ENCODE measurements around the gene DNAJA2.

Gene DNAJA2

GRCh38 chr16:46907061-46907774, 66.3 kb downstream of the DNAJA2 start:
- Histone ChIP-seq H3K27ac (ENCODE audit: extremely low read depth, low read depth, low read length) (no peak overlapping the region), H3K36me3 (ENCODE audit: control insufficient read depth in 2 of 2, insufficient read depth in 1 of 2, low read length in 2 of 2) (peaks cover 9 to 53% of the 10 kb centered on the region in 2 experiments; a peak in 2 of 3 replicates), H3K9me3 (ENCODE audit: control insufficient read depth, insufficient read depth, low read depth, low read length) (no peaks in the 10 kb centered on the region), H3K4me1 (ENCODE audit: control insufficient read depth, insufficient read depth, low read length) (no peaks in the 10 kb centered on the region), H3K4me3 (ENCODE audit: low read depth, low read length) (no peak overlapping the region)
- CTCF ChIA-PET = interaction anchor here (0.7 to 4.0 kb wide), 4 partner anchors 9 to 1187 kb away, joined by 3 to 56 read pairs (median 4); no protein-coding TSS in a partner anchor
- POLR2A ChIA-PET = interaction anchor here (1.3 kb wide), 1 partner anchor 22 kb away, joined by 3 read pairs; no protein-coding TSS in a partner anchor
- TF ChIP-seq, protein P1, sequence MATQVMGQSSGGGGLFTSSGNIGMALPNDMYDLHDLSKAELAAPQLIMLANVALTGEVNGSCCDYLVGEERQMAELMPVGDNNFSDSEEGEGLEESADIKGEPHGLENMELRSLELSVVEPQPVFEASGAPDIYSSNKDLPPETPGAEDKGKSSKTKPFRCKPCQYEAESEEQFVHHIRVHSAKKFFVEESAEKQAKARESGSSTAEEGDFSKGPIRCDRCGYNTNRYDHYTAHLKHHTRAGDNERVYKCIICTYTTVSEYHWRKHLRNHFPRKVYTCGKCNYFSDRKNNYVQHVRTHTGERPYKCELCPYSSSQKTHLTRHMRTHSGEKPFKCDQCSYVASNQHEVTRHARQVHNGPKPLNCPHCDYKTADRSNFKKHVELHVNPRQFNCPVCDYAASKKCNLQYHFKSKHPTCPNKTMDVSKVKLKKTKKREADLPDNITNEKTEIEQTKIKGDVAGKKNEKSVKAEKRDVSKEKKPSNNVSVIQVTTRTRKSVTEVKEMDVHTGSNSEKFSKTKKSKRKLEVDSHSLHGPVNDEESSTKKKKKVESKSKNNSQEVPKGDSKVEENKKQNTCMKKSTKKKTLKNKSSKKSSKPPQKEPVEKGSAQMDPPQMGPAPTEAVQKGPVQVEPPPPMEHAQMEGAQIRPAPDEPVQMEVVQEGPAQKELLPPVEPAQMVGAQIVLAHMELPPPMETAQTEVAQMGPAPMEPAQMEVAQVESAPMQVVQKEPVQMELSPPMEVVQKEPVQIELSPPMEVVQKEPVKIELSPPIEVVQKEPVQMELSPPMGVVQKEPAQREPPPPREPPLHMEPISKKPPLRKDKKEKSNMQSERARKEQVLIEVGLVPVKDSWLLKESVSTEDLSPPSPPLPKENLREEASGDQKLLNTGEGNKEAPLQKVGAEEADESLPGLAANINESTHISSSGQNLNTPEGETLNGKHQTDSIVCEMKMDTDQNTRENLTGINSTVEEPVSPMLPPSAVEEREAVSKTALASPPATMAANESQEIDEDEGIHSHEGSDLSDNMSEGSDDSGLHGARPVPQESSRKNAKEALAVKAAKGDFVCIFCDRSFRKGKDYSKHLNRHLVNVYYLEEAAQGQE (tag by site-specific recombination; IDR thresholded peaks at IDR 0.05) = no peak
- no peak for TF ChIP-seq SP3 (tag by site-specific recombination; IDR thresholded peaks at IDR 0.05)
- TF ChIP-seq, protein P2, sequence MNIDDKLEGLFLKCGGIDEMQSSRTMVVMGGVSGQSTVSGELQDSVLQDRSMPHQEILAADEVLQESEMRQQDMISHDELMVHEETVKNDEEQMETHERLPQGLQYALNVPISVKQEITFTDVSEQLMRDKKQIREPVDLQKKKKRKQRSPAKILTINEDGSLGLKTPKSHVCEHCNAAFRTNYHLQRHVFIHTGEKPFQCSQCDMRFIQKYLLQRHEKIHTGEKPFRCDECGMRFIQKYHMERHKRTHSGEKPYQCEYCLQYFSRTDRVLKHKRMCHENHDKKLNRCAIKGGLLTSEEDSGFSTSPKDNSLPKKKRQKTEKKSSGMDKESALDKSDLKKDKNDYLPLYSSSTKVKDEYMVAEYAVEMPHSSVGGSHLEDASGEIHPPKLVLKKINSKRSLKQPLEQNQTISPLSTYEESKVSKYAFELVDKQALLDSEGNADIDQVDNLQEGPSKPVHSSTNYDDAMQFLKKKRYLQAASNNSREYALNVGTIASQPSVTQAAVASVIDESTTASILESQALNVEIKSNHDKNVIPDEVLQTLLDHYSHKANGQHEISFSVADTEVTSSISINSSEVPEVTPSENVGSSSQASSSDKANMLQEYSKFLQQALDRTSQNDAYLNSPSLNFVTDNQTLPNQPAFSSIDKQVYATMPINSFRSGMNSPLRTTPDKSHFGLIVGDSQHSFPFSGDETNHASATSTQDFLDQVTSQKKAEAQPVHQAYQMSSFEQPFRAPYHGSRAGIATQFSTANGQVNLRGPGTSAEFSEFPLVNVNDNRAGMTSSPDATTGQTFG (tag by site-specific recombination; IDR thresholded peaks at IDR 0.05; ENCODE audit: borderline replicate concordance) = no peak
- TF ChIP-seq, protein P3, sequence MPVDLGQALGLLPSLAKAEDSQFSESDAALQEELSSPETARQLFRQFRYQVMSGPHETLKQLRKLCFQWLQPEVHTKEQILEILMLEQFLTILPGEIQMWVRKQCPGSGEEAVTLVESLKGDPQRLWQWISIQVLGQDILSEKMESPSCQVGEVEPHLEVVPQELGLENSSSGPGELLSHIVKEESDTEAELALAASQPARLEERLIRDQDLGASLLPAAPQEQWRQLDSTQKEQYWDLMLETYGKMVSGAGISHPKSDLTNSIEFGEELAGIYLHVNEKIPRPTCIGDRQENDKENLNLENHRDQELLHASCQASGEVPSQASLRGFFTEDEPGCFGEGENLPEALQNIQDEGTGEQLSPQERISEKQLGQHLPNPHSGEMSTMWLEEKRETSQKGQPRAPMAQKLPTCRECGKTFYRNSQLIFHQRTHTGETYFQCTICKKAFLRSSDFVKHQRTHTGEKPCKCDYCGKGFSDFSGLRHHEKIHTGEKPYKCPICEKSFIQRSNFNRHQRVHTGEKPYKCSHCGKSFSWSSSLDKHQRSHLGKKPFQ (tag by site-specific recombination; IDR thresholded peaks at IDR 0.05) = no peak
- no peak for TF ChIP-seq ZNF501 (tag by site-specific recombination; IDR thresholded peaks at IDR 0.05)
- TF ChIP-seq ZNF114 (tag by site-specific recombination; IDR thresholded peaks at IDR 0.05) = no peak
- no peak for TF ChIP-seq KLF9 (tag by site-specific recombination; IDR thresholded peaks at IDR 0.05; ENCODE audit: low read depth)
- no peak for TF ChIP-seq OVOL3 (tag by site-specific recombination; IDR thresholded peaks at IDR 0.05)
- no peak for TF ChIP-seq ZNF560 (tag by site-specific recombination; IDR thresholded peaks at IDR 0.05; ENCODE audit: borderline replicate concordance)
- no peak for TF ChIP-seq OSR2 (tag by site-specific recombination; IDR thresholded peaks at IDR 0.05)
- no peak for TF ChIP-seq ZNF664 (tag by site-specific recombination; IDR thresholded peaks at IDR 0.05)
- no peak for TF ChIP-seq ZNF629 (tag by site-specific recombination; IDR thresholded peaks at IDR 0.05)

DNA sequence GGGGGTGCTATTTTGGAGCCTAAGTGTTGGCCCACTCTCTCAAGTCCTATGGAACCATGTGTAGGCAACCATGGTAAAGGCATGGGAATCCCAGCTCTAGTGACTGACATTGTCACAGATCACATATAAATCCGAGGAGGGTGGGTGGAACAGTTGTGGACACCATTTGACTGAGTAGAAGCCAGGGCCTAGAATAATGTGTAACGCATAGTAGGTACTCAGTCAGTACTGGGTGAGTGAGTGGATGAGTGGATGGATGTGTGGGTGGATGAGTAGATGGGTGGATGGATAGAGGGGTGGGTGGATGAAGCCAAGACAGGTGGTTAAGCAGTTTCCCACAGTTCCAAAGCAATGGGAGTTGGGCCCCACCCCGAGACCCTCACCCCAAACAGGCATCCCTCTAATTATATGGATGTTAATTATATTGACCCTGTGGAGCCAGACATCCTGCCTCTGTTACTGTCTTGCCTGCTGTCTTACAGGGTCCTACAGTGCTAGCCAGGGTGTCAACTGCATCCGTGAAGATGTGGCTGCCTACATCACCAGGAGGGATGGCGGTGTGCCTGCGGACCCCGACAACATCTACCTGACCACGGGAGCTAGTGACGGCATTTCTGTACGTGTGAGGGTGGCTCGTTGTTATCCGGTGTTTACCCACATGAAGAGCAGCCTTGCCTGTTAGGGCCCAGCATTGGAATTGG, 67.0 kb downstream of the DNAJA2 start:
- ChIA-PET POLR2A (interaction anchor here (1.3 kb wide), 1 partner anchor 21 kb away, joined by 3 read pairs; no protein-coding TSS in a partner anchor), CTCF (interaction anchor here (0.7 to 4.0 kb wide), 3 partner anchors 52 to 1188 kb away, joined by 3 to 56 read pairs (median 7); no protein-coding TSS in a partner anchor)
- Histone ChIP-seq H3K4me3 (ENCODE audit: low read depth, low read length) (no peak overlapping the region), H3K4me1 (ENCODE audit: control insufficient read depth, insufficient read depth, low read length) (no peaks in the 10 kb centered on the region), H3K36me3 (ENCODE audit: control insufficient read depth in 2 of 2, insufficient read depth in 1 of 2, low read length in 2 of 2) (peaks cover 9 to 51% of the 10 kb centered on the region in 2 experiments; a peak in 2 of 3 replicates), H3K27ac (ENCODE audit: extremely low read depth, low read depth, low read length) (no peak overlapping the region), H3K9me3 (ENCODE audit: control insufficient read depth, insufficient read depth, low read depth, low read length) (no peaks in the 10 kb centered on the region)
- TF ChIP-seq ZFHX2 (tag by site-specific recombination; conservative IDR thresholded peaks at IDR 0.05) = peak; percentile 57
- TF ChIP-seq ZBTB21 (tag by site-specific recombination; IDR thresholded peaks at IDR 0.05) = no peak
- TF ChIP-seq ZEB2 (tag by site-specific recombination; IDR thresholded peaks at IDR 0.05) = no peak
- no peak for TF ChIP-seq HOXA7 (CRISPR knock-in tag; IDR thresholded peaks at IDR 0.05; ENCODE audit: borderline replicate concordance)
- no peak for TF ChIP-seq YY2 (tag by site-specific recombination; IDR thresholded peaks at IDR 0.05)
- TF ChIP-seq EGR2 (tag by site-specific recombination; IDR thresholded peaks at IDR 0.05; ENCODE audit: low read depth) = peak; percentile 64; the same call in 1 of the 2 replicates
- TF ChIP-seq ZNF560 (tag by site-specific recombination; IDR thresholded peaks at IDR 0.05; ENCODE audit: borderline replicate concordance) = no peak
- TF ChIP-seq, protein P4, sequence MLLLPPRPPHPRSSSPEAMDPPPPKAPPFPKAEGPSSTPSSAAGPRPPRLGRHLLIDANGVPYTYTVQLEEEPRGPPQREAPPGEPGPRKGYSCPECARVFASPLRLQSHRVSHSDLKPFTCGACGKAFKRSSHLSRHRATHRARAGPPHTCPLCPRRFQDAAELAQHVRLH (tag by site-specific recombination; IDR thresholded peaks at IDR 0.05) = no peak
- no peak for TF ChIP-seq ZNF335 (tag by site-specific recombination; conservative IDR thresholded peaks at IDR 0.05)
- TF ChIP-seq, protein P5, sequence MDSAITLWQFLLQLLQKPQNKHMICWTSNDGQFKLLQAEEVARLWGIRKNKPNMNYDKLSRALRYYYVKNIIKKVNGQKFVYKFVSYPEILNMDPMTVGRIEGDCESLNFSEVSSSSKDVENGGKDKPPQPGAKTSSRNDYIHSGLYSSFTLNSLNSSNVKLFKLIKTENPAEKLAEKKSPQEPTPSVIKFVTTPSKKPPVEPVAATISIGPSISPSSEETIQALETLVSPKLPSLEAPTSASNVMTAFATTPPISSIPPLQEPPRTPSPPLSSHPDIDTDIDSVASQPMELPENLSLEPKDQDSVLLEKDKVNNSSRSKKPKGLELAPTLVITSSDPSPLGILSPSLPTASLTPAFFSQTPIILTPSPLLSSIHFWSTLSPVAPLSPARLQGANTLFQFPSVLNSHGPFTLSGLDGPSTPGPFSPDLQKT (IDR thresholded peaks at IDR 0.05; ENCODE audit: borderline replicate concordance, low read depth, low read length) = no peak
- no peak for TF ChIP-seq ZBTB7A (tag by site-specific recombination; IDR thresholded peaks at IDR 0.05; ENCODE audit: low read depth)
- TF ChIP-seq ZNF248 (tag by site-specific recombination; IDR thresholded peaks at IDR 0.05) = no peak
- TF ChIP-seq ZNF548 (tag by site-specific recombination; IDR thresholded peaks at IDR 0.05) = no peak
- no peak for TF ChIP-seq ZNF341 (tag by site-specific recombination; IDR thresholded peaks at IDR 0.05; ENCODE audit: low read depth)

Data from HEK293 (cell line).